GM18867 (cell line): ENCODE data around the gene AMHR2.
"Not testable (repeated sequence)": the region's sequence is repeated elsewhere in the genome, so short reads cannot be mapped to it uniquely, and the experiment has no call there.

Source experiments
- ATAC-seq: cut with Tn5 transposase; IDR thresholded peaks from one replicate; pipeline ENCODE4 v1.9.1; 2021; ENCODE audit warnings: mild to moderate bottlenecking, moderate library complexity; ENCODE audit not compliant: unreplicated experiment

Gene AMHR2

GRCh38 chr12:53423597-53423996 is at the start of gene AMHR2:
AMHR2 (plus strand) TSS chr12:53423855; CDS start chr12:53423935, 80 bp downstream.
- no peak for ATAC-seq

GRCh38 chr12:53374277-53374676 is 49.4 kb upstream of the AMHR2 start:
- ATAC-seq, result not testable (repeated sequence)

GRCh38 chr12:53376747-53377146 is 46.9 kb upstream of the AMHR2 start:
- ATAC-seq, result no peak

GRCh38 chr12:53378222-53378621 is 45.4 kb upstream of the AMHR2 start:
- no peak for ATAC-seq

GRCh38 chr12:53378724-53379388 is 44.8 kb upstream of the AMHR2 start:
- no peak for ATAC-seq

GRCh38 chr12:53379389-53380103 is 44.1 kb upstream of the AMHR2 start:
- peak; percentile 62 for ATAC-seq

- peak; percentile 51 for ATAC-seq
Observed at GRCh38 chr12:53380104-53380793, 43.4 kb upstream of the AMHR2 start, which contains the start of gene SP1. SP1 (plus strand) TSS chr12:53380176; CDS start chr12:53380292, 116 bp downstream.

- no peak for ATAC-seq
Observed at GRCh38 chr12:53380794-53381730, 42.6 kb upstream of the AMHR2 start.

GRCh38 chr12:53381731-53382630 is 41.7 kb upstream of the AMHR2 start:
- no peak for ATAC-seq

- no peak for ATAC-seq
Observed at GRCh38 chr12:53383258-53383657, 40.4 kb upstream of the AMHR2 start.

- ATAC-seq, result not testable (repeated sequence)
Observed at GRCh38 chr12:53386381-53386780, 37.3 kb upstream of the AMHR2 start.

- ATAC-seq, result no peak
Observed at GRCh38 chr12:53388932-53389331, 34.7 kb upstream of the AMHR2 start.

- no peak for ATAC-seq
Observed at GRCh38 chr12:53389702-53390101, 34.0 kb upstream of the AMHR2 start.

- no peak for ATAC-seq
Observed at GRCh38 chr12:53391724-53392123, 31.9 kb upstream of the AMHR2 start.

GRCh38 chr12:53399896-53400295 is 23.8 kb upstream of the AMHR2 start:
- no peak for ATAC-seq

- not testable (repeated sequence) for ATAC-seq
Observed at GRCh38 chr12:53402351-53402750, 21.3 kb upstream of the AMHR2 start.

- no peak for ATAC-seq
Observed at GRCh38 chr12:53402871-53403270, 20.8 kb upstream of the AMHR2 start.

- no peak for ATAC-seq
Observed at GRCh38 chr12:53410951-53411350, 12.7 kb upstream of the AMHR2 start.

- no peak for ATAC-seq
Observed at GRCh38 chr12:53413485-53414204, 10.0 kb upstream of the AMHR2 start.
